GM12873 (cell line): ENCODE results near the gene BFSP2.

ENCODE experiments used
- TF ChIP-seq, protein P1 (sequence below): IDR thresholded peaks from 2 replicates; pipeline ENCODE4 v1.5.1; 2012; ENCODE audit warnings: low read depth, mild to moderate bottlenecking, moderate library complexity, low read length, control low read depth; ENCODE audit not compliant: insufficient read depth; ENCODE audit errors: missing control alignments

Gene BFSP2

DNA sequence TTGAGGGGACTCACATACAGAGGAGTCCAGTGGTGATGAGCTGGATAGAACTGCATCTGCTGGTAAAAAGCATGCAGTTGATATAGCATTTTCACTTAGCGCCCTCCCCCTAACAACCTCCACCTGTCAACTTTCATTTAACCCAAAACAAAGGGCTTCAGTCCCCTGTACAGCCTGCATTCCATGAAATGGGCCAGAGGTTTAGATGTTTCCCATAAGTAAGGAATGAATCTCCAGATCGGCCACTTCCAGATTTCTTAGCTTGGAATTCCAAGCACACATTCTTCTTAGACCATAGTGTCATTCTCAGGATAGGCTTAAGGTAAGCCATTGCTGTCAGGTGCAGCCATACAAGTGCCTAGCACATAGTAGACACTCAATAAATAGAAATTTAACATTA lies 32.9 kb upstream of the BFSP2 start:
- TF ChIP-seq, protein P1, sequence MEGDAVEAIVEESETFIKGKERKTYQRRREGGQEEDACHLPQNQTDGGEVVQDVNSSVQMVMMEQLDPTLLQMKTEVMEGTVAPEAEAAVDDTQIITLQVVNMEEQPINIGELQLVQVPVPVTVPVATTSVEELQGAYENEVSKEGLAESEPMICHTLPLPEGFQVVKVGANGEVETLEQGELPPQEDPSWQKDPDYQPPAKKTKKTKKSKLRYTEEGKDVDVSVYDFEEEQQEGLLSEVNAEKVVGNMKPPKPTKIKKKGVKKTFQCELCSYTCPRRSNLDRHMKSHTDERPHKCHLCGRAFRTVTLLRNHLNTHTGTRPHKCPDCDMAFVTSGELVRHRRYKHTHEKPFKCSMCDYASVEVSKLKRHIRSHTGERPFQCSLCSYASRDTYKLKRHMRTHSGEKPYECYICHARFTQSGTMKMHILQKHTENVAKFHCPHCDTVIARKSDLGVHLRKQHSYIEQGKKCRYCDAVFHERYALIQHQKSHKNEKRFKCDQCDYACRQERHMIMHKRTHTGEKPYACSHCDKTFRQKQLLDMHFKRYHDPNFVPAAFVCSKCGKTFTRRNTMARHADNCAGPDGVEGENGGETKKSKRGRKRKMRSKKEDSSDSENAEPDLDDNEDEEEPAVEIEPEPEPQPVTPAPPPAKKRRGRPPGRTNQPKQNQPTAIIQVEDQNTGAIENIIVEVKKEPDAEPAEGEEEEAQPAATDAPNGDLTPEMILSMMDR: no peak

DNA sequence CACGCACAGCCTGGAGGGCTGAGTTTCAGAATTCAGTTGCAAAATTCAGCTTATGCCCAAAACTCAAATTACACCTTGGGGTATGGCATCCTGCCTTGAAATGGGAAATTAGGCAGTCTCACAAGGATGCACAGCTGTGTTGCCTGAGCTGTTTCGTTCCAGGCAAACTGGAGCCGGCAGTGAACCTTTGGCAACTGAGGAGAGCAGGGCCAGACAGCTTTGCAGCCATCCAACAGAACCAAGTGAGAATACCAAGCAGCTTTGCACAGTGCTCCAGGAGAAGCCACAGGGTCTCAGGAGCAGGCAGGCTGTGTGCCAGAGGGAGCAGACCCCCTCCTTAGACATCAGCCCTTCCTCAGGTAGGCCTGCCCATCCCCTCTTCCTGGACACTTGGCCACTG lies 32.5 kb upstream of the BFSP2 start:
- TF ChIP-seq, protein P1: no peak

GRCh38 chr3:133367956-133368355 lies 31.9 kb upstream of the BFSP2 start:
- TF ChIP-seq, protein P1: no peak

- TF ChIP-seq, protein P1: no peak
Observed at GRCh38 chr3:133368371-133369067, 31.3 kb upstream of the BFSP2 start.

- TF ChIP-seq, protein P1: no peak
Observed at GRCh38 chr3:133369068-133369440, 30.8 kb upstream of the BFSP2 start.

GRCh38 chr3:133371181-133371580 lies 28.7 kb upstream of the BFSP2 start:
- TF ChIP-seq, protein P1: no peak

- TF ChIP-seq, protein P1: no peak
Observed at GRCh38 chr3:133371676-133372075, 28.2 kb upstream of the BFSP2 start.
